Suppressor macrophage (primary cell): ENCODE results near the gene PI16.

ENCODE experiments used
- DNase-seq, 4 experiments: peaks; one replicate each; pipeline ENCODE4 v3.0.0-alpha.2; 2020 to 2022

Gene PI16

DNA sequence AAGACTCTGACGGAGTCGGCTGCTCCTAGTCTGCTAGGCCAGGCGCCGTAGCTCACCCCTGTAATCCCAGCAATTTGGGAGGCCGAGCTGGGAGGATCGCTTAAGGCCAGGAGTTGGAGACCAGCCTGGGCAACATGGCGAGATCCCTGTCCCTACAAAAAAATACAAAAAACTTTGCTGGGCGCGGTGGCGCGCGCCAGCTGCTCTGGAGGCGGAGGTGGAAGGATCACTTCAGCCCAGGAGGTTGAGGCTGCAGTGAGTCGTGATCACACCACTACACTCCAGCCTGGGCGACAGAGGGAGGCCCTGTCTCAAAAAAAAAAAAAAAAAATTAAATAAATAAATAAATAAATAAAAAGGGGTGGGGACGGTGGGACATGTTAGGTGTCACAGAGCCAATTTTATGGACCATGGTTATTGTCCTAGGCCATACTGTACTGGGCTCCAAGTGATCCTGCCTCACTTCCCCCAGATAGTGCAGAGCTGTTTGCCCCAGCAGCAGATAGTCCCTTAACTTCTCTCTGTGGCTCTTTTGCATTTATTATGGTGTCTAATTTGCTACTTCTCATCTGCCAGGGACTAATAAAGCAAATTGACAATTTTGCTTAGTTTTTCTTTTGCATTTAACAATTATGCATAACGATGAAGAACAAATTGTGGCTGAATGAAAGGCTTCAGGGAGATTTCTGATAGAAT is 5.2 kb downstream of the PI16 start:
- DNase-seq: no peak

DNA sequence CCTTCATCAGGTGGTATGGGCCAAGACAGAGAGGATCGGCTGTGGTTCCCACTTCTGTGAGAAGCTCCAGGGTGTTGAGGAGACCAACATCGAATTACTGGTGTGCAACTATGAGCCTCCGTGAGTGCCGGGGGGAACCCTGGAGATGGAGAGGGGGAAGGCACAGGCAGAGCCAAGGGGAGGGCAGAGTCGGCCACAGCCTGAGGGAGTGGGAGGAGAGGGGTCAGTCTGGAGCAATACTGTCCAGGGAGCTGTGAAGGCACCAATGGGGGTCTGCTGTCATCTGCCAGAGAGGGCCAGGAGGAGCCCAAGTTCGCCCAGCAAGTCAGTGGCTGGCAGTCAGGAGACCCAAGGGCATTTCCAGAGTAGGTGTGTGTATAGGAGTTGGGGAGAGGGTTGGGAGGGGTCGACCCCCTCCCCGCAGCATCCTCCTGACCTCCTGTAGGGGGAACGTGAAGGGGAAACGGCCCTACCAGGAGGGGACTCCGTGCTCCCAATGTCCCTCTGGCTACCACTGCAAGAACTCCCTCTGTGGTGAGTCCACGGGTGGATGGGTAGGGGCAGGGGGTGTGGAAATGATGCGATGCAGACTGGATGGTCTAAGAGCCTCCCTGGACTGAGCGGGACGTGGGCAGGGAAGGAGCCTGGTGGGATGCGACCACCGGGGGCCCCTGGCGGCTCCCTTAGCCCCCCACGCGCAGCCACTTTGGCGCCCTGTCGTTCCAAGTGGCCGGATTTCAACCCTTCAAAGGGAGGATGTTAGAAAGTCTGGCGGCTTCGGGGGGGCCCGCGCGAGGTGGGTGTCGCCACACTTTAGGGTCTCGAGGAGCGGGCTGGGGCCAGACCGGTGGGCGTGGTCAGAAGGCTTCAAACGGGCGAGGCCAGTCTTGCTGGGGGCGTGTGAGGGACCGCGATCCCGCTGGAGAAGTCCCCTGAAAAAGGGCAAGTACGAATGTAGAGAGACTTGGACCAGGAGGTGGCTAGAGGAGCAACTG is 7.2 kb downstream of the PI16 start:
- DNase-seq: no peak

DNA sequence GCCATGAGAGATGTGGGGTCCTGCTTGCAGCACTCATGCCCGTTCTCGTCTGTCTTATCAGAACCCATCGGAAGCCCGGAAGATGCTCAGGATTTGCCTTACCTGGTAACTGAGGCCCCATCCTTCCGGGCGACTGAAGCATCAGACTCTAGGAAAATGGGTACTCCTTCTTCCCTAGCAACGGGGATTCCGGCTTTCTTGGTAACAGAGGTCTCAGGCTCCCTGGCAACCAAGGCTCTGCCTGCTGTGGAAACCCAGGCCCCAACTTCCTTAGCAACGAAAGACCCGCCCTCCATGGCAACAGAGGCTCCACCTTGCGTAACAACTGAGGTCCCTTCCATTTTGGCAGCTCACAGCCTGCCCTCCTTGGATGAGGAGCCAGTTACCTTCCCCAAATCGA is 8.3 kb downstream of the PI16 start:
- peak; percentile 95 to 97 (median 96) for DNase-seq

- no peak for DNase-seq
Measured at GRCh38 chr6:36963451-36964290, 9.1 kb downstream of the PI16 start.

DNA sequence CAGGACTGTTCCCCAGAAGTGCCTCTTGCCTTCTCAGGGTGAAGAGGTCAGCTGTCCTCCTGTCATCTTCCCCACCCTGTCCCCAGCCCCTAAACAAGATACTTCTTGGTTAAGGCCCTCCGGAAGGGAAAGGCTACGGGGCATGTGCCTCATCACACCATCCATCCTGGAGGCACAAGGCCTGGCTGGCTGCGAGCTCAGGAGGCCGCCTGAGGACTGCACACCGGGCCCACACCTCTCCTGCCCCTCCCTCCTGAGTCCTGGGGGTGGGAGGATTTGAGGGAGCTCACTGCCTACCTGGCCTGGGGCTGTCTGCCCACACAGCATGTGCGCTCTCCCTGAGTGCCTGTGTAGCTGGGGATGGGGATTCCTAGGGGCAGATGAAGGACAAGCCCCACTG is 9.8 kb downstream of the PI16 start:
- no peak for DNase-seq

DNA sequence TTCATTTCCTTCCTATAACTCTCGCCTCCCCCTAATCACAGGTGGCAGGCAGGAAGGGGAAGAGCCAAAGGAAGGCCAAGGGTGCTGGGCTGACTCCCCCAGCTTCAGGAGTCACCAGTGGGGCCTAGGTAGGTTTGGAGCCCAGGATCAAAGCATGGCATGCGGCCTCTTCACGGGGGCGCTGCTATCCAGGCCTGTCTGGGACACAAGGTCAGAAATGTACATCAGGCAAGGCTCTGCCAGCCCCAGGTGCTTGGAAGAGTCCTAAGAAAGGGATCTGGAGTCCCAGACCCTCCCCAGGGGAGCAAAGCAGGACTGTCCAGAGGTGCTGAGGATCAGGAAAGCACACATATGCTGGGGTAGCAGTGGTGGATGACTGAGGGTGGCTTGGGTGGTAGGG is 10.4 kb downstream of the PI16 start:
- DNase-seq: no peak

DNA sequence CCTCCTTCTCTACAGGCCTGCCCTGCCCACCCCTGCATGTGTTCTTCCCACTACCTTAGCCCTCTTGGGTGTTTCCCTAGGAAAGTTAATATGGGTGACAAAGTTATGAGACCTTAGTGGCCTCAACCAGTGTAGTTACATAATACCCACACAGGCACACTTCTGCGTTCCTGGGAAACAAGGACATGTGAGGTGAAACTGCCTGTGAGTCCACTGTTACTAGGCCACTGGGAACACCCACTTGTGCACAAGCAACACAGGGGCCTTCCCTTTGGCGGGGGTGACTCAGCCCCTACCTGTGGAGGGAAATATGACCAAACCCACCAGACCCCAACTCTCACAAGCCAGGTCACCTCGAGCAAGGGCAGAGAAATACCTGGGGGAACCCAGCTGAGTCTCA is 12.8 kb downstream of the PI16 start:
- no peak for DNase-seq

GRCh38 chr6:36967757-36968156 is 13.2 kb downstream of the PI16 start:
- DNase-seq: no peak

DNA sequence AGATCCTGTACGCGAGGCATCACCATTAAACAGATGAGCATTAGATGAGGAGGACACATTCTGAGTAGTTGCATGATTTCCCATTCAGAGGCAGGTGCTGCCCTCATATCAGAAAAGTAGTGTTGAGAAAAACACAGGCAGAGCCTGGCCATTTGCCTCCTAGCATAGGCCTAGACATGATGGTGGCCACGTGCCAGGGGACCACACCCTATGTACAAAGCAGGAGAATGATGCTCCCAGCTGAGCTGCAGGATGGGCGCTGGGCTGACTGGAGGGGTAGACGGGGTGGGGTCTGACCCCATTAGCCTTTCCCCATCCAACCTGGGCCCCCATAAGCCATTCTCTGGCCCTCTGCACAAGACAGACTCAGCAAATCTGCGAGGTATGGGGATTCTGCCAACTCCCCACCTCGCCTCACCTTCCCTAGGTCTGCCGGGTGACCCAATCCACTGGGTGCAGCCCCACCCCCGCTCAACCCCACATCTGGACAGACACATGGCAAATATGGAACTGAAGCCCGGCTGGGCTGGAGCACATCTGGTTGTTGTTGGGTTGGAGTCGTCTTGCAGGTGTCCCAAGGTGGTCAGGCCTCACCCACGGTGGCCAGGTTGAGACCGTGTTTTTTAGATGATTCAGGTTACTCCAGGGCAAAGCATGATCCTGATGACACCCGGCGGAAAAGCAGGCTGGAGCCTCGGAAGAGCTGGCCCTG is 13.9 kb downstream of the PI16 start:
- no peak for DNase-seq

DNA sequence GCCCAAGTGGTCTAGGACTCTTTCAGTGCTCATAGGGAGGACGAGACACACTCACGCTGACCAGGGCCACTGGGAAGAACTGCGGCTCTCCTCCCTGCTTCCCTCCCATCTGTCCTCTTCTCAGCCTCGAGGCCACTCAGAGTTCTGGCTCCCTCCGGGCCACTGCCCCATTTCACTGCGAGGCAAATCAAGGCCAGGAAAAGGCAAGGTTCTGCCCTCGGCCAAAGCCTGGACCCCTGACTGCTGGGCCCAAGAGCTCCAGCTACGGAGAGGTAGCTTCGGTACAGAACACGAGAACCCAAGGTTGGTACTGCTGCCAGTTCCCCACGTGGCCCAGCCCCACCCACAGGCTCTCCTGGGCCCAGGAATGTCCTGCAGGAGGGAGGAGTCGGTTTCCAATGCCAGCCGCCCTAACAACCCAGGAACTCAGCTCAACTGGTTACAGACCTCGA is 14.7 kb downstream of the PI16 start:
- DNase-seq: no peak

GRCh38 chr6:36969988-36970891 is 15.7 kb downstream of the PI16 start:
- DNase-seq: no peak

DNA sequence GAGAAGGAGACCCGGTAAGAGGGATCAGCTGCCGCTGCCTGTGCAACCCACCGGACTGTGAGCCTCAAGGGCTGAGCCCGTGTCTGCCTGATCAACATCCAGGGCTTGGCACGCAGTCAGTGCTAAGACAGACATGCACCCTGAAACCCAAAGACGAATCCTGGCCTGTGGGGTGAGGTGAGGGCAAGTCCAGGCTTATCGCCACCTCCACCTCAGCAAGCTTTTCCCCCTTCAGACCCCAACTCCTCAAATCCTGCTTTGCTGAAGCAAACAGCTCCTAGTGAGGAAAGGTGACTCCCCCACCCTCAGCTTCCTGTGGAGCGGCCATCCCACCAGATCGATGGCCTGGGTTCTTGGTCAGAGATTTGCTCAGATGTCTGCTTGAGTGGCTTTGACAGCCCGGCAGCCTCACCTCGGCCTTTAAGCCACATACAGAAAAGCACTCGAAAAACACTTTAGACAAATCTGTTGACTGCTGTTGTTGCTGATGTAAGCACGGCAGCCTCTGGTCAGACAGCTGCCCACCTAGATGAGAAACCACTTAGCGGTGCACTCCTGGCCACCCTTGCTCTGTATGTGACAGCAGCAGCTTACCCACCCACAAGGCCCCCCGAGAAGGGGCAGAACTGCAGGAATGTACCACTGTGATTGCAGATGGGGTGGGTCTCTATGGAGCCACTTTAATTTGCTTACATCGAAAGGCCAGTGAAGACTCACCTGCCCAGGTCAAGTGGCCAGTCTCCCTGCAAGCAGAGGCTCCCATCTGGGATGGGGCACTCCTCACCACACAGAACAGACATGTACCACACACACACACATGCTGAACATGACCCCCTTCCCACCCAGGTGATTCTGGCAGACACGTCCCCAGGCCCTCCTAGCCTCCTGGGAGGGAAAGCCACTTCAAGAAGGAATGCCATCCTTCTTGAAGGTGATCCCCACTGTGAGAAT is 16.6 kb downstream of the PI16 start:
- no peak for DNase-seq

DNA sequence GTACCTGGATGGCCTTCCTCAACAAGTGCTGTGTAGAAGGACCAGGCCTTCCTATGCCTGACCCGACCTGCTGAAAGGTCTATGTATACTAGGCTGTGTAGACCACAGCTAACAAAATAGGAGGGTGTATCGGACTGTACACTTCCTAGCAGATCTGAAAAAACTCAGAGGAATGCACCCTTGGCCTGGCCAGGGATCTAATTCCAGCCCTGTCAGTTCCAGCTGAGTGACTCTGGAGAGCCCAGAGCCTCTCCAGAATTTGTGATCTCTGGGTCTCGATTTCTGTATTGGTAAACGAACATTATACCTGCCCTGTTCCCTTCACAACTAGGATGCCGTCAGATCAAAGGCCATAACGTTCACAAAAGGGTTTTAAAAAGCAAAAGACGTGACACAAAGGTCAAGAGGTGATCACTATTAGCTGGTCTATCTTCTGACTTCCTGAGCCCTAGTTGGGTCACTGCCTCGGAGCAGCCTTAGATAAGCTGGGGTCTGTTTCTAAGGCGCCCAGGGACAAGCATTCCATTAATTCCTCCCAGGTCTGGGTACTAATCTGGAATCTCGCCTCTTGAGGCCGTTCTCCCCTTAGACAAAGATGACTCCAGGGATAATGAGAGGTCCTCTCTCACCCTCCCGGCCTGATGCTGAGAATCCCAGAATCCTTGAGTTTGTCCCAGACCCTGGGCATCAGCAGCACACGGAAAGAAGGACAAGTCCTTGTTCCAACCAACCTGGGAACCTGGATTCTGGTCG is 17.6 kb downstream of the PI16 start:
- DNase-seq: no peak

- DNase-seq: no peak
Measured at GRCh38 chr6:36973190-36973589, 18.7 kb downstream of the PI16 start.

- no peak for DNase-seq
Measured at GRCh38 chr6:36973647-36974046, 19.1 kb downstream of the PI16 start.

- DNase-seq: no peak
Measured at GRCh38 chr6:36975231-36976006, 20.9 kb downstream of the PI16 start.

DNA sequence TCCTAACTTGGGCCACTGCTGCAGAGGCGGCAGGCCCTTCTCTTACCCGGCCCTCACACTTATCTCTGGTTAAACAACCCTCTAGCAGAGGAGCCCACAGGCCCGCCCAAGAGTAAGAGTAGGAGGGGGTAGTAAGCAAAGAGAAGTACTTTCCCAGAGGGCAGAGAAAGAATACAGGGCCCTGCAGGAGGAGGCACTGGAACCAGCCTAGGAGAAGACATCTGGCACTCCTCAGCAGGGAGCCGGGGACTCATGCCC is 21.4 kb downstream of the PI16 start:
- DNase-seq: no peak

DNA sequence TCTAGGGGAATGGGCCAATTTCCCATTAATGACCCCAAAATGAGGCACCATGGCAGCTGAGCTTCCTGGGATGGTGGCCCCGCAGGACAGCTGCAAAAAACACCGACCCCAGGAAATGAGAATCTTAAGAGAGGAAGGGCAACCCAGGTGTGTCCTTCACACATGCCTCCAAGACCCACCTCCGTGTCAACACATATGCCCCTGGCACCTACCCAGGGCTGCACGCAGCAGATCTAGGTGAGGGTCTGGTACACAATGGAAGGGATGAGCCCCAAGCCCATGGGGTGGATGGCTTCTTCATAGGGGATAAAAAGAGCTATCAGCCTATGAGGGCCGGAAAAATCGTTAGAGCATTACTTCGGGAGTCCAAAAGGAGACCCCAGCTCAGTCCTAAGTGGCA is 22.0 kb downstream of the PI16 start:
- no peak for DNase-seq

GRCh38 chr6:36976931-36977330 is 22.4 kb downstream of the PI16 start:
- DNase-seq: no peak
